Neural cell (in vitro differentiated cells): ENCODE results near the gene ASXL1. TPM values are rescaled to one million over a fixed set of nuclear protein-coding genes. Genes with fewer than 3 reads are reported as not detected.

Source experiments
- H2AFZ ChIP-seq: fragments of 200-600, 300-800 bp; sonication (generic), shearing (Covaris generic); 2 replicates; pipeline ENCODE4 v1.6.0; 2014; ENCODE audit warnings: low read depth, mild to moderate bottlenecking, antibody characterized with exemption, low read length, moderate library complexity
- H3F3A ChIP-seq: fragments of 200-600 bp; shearing (Covaris generic); 2 replicates; pipeline ENCODE4 v1.6.1; 2016; ENCODE audit warnings: mild to moderate bottlenecking, moderate library complexity, mixed read lengths, antibody characterized with exemption, low read length; ENCODE audit not compliant: insufficient read depth, poor library complexity, severe bottlenecking
- H3K27ac ChIP-seq: fragments of 200-600, 300-800 bp; sonication (generic), shearing (Covaris generic); 2 replicates; pipeline ENCODE4 v1.5.1; 2014; ENCODE audit warnings: mild to moderate bottlenecking, low read length, moderate library complexity
- H3K27me3 ChIP-seq: fragments of 300-800, 200-600 bp; sonication (generic), shearing (Covaris generic); 2 replicates; pipeline ENCODE4 v1.6.0; 2014; ENCODE audit warnings: mild to moderate bottlenecking, low read depth, low read length, moderate library complexity; ENCODE audit not compliant: insufficient read depth
- H3K36me3 ChIP-seq: fragments of 300-800, 200-600 bp; sonication (generic), shearing (Covaris generic); 2 replicates; pipeline ENCODE4 v1.5.1; 2014; ENCODE audit warnings: mild to moderate bottlenecking, antibody characterized with exemption, low read length, moderate library complexity; ENCODE audit not compliant: insufficient read depth
- H3K4me2 ChIP-seq: fragments of 300-800, 200-600 bp; sonication (generic), shearing (Covaris generic); 2 replicates; pipeline ENCODE4 v1.6.0; 2014; ENCODE audit warnings: mild to moderate bottlenecking, low read length
- H3K4me3 ChIP-seq: fragments of 300-800, 200-600 bp; sonication (generic), shearing (Covaris generic); 2 replicates; pipeline ENCODE4 v1.5.1; 2014; ENCODE audit warnings: mild to moderate bottlenecking, low read length, moderate library complexity
- H3K79me2 ChIP-seq: fragments of 200-600 bp; shearing (Covaris generic); replicated peaks from 2 replicates; pipeline ENCODE4 v1.6.0; 2014; ENCODE audit warnings: mild to moderate bottlenecking, low read length, moderate library complexity; ENCODE audit not compliant: insufficient read depth
- H3K9ac ChIP-seq: fragments of 300-800, 200-600 bp; sonication (generic), shearing (Covaris generic); 2 replicates; pipeline ENCODE4 v1.6.1; 2016; ENCODE audit warnings: mild to moderate bottlenecking, low read length, mixed read lengths
- H3K9me2 ChIP-seq: fragments of 200-600 bp; shearing (Covaris generic); 2 replicates; pipeline ENCODE4 v1.6.1; 2016; ENCODE audit warnings: mild to moderate bottlenecking, low read length, mixed read lengths; ENCODE audit not compliant: insufficient read depth
- H3K9me3 ChIP-seq: fragments of 200-600, 300-800 bp; sonication (generic), shearing (Covaris generic); 2 replicates; pipeline ENCODE4 v1.6.1; 2016; ENCODE audit warnings: mild to moderate bottlenecking, mixed run types, low read length, moderate library complexity, mixed read lengths
- H4K20me1 ChIP-seq: fragments of 200-600 bp; shearing (Covaris generic); 2 replicates; pipeline ENCODE4 v1.6.1; 2016; ENCODE audit warnings: mild to moderate bottlenecking, mixed run types; ENCODE audit not compliant: insufficient read depth
- CTCF ChIP-seq: fragments of 450-650 bp; IDR thresholded peaks from 2 replicates; pipeline ENCODE4 v1.5.1; 2014; ENCODE audit warnings: antibody characterized with exemption, mild to moderate bottlenecking, moderate library complexity; ENCODE audit not compliant: poor library complexity, severe bottlenecking
- EP300 ChIP-seq: fragments of 450-650 bp; conservative IDR thresholded peaks from 2 replicates; pipeline ENCODE4 v1.6.1; 2014; ENCODE audit warnings: antibody characterized with exemption, mild to moderate bottlenecking, moderate library complexity; ENCODE audit not compliant: poor library complexity, severe bottlenecking
- EZH2 ChIP-seq: fragments of 200-600, 300-800 bp; shearing (Covaris generic), sonication (generic); IDR thresholded peaks from 2 replicates; pipeline ENCODE4 v1.6.1; 2014; ENCODE audit warnings: antibody characterized with exemption, low read length, borderline replicate concordance, mild to moderate bottlenecking; ENCODE audit not compliant: insufficient read depth, poor library complexity, severe bottlenecking
- MXI1 ChIP-seq: fragments of 450-650 bp; conservative IDR thresholded peaks from 2 replicates; pipeline ENCODE4 v1.6.1; 2014; ENCODE audit warnings: antibody characterized with exemption, mild to moderate bottlenecking; ENCODE audit not compliant: poor library complexity, severe bottlenecking
- POLR2AphosphoS5 ChIP-seq: IDR thresholded peaks from 2 replicates; pipeline ENCODE4 v1.6.1; 2012
- RAD21 ChIP-seq: fragments of 450-650 bp; conservative IDR thresholded peaks from 2 replicates; pipeline ENCODE4 v1.6.1; 2014; ENCODE audit warnings: antibody characterized with exemption, mild to moderate bottlenecking, moderate library complexity
- REST ChIP-seq: IDR thresholded peaks from 2 replicates; pipeline ENCODE4 v1.6.1; 2012; ENCODE audit warnings: borderline replicate concordance
- SMC3 ChIP-seq: fragments of 450-650 bp; conservative IDR thresholded peaks from 2 replicates; pipeline ENCODE4 v1.6.1; 2014; ENCODE audit warnings: antibody characterized with exemption, mild to moderate bottlenecking, moderate library complexity; ENCODE audit not compliant: poor library complexity
- TAF1 ChIP-seq: IDR thresholded peaks from 2 replicates; pipeline ENCODE4 v1.6.1; 2012; ENCODE audit warnings: low read depth
- polyA plus RNA-seq: library from polyadenylated mRNA; depleted of rRNA; stranded (reverse); fragments of >200 nt; gene quantifications from 2 replicates; pipeline ENCODE4 v1.2.3, GENCODE V29; 2014

The ASXL1 gene
- polyA plus RNA-seq, 1 donor from 2014 or later, result 45.9 TPM

- Histone ChIP-seq H3K27me3 (no peaks in the 10 kb centered on the region), H3K4me3 (no peak overlapping the region), H3F3A (no peaks in the 10 kb centered on the region), H3K36me3 (peaks cover 8% of the 10 kb centered on the region), H3K27ac (no peak overlapping the region), H3K9ac (no peak overlapping the region), H3K9me3 (no peaks in the 10 kb centered on the region), H3K79me2 (no peaks in the 10 kb centered on the region), H3K4me2 (no peak overlapping the region), H2AFZ (no peak overlapping the region), H4K20me1 (no peaks in the 10 kb centered on the region), H3K9me2 (no peaks in the 10 kb centered on the region)
- TF ChIP-seq REST (no peak), MXI1 (no peak), EZH2 (no peak), TAF1 (no peak), RAD21 (no peak), POLR2AphosphoS5 (no peak)
Observed at GRCh38 chr20:32442630-32443373, 84.7 kb downstream of the ASXL1 start.

- Histone ChIP-seq H2AFZ (no peak overlapping the region), H3K79me2 (no peaks in the 10 kb centered on the region), H3K27me3 (no peaks in the 10 kb centered on the region), H3F3A (no peaks in the 10 kb centered on the region), H4K20me1 (no peaks in the 10 kb centered on the region), H3K27ac (no peak overlapping the region), H3K9me3 (no peaks in the 10 kb centered on the region), H3K9ac (no peak overlapping the region), H3K9me2 (no peaks in the 10 kb centered on the region), H3K4me3 (no peak overlapping the region), H3K36me3 (peaks cover 8% of the 10 kb centered on the region), H3K4me2 (no peak overlapping the region)
- no peak for TF ChIP-seq TAF1
- no peak for TF ChIP-seq RAD21
Observed at GRCh38 chr20:32443386-32443974, 85.3 kb downstream of the ASXL1 start.

GRCh38 chr20:32444474-32445220, 86.5 kb downstream of the ASXL1 start:
- TF ChIP-seq REST, result no peak
- TF ChIP-seq TAF1, result no peak
- no peak for TF ChIP-seq EP300
- no peak for TF ChIP-seq EZH2
- no peak for TF ChIP-seq MXI1
- no peak for TF ChIP-seq SMC3
- TF ChIP-seq CTCF, result no peak
- TF ChIP-seq POLR2AphosphoS5, result no peak
- no peak for TF ChIP-seq RAD21
- Histone ChIP-seq H3K9ac (no peak overlapping the region), H3K27ac (no peak overlapping the region)

More at GRCh38 chr20:32444474-32445220, 86.5 kb downstream of the ASXL1 start:
- no peak overlapping the region for H3K4me3 ChIP-seq
- no peaks in the 10 kb centered on the region for H3F3A ChIP-seq
- no peaks in the 10 kb centered on the region for H4K20me1 ChIP-seq
- H3K79me2 ChIP-seq, result no peaks in the 10 kb centered on the region
- no peaks in the 10 kb centered on the region for H3K9me3 ChIP-seq
- no peaks in the 10 kb centered on the region for H3K27me3 ChIP-seq
- H3K36me3 ChIP-seq, result peaks cover 8% of the 10 kb centered on the region
- H2AFZ ChIP-seq, result no peak overlapping the region
- no peaks in the 10 kb centered on the region for H3K9me2 ChIP-seq
- no peak overlapping the region for H3K4me2 ChIP-seq
